Measurements from ENCODE around the gene ZFP1.
"Not testable (repeated sequence)": the region's sequence is repeated elsewhere in the genome, so short reads cannot be mapped to it uniquely, and the experiment has no call there.

Gene ZFP1

GRCh38 chr16:75160386-75160785 is 12.1 kb downstream of the ZFP1 start:
- no peak for DNase-seq

- DNase-seq: no peak
Observed at GRCh38 chr16:75169899-75170405, 21.6 kb downstream of the ZFP1 start.

GRCh38 chr16:75172578-75172977 is 24.3 kb downstream of the ZFP1 start:
- no peak for DNase-seq

GRCh38 chr16:75175074-75175473 is 26.8 kb downstream of the ZFP1 start:
- no peak for DNase-seq

DNA sequence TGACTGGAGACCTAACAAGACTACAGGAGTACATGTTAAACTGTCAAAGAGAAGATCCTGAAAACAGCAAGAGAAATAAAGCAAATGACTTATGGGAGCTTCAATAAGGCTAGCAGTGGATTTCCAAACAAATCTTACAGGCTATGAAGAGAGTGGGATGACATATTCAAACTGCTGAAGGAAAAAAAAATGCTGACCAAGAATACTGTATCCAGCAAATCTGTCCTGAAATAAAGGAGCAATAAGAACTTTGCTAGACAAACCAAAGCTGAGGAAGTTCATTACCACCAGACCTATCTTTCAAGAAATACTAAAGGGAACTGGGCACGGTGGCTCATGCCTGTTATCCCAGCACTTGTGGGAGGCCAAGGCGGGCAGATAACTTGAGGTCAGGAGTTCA is 28.6 kb downstream of the ZFP1 start:
- no peak for DNase-seq

- no peak for DNase-seq
Observed at GRCh38 chr16:75179208-75179607, 30.9 kb downstream of the ZFP1 start.

DNA sequence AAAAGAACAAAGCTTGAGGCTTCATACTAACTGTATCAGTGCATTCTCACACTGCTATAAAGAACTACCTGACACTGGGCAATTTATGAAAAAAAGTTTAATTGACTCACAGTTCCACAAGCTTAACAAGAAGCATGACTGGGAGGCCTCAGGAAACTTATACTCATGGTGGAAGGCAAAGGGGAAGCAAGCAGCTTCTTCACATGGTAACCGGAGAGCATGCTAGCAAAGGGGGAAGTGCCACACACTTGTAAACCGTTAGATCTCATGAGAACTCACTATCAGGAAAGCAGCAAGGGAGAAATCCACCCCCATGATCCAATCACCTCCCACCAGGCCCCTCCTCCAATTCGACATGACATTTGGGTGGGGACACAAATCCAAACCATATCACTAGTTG is 33.3 kb downstream of the ZFP1 start:
- DNase-seq: no peak

GRCh38 chr16:75188832-75189477 is 40.6 kb downstream of the ZFP1 start:
- DNase-seq: no peak

DNA sequence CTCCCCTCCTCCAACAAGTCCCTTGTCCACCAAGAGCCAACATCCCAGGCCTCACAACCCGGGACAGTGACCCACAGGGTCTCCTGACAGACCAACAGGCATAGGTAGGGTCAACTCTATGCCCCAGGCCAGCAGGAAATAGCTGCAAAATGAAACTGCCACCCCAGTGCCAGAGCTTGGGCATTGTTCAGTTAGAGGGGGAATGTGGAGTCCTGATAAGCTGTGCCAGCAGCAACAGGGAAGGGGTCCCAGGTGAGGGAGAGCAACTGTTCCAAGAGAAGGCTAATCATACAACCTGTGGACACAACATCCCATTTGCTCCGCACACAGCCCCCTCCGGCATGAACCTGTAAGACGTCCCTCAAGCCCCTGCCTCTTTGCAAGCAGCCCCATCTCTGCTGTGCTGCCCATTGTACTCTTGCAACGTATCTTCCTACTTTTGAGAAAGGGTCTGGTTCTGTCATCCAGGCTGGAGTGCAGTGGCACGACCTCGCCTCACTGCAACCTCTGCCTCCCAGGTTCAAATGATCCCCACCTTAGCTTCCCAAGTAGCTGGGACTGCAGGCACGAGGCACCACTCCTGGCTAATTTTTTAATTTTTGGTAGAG is 41.4 kb downstream of the ZFP1 start:
- no peak for DNase-seq

GRCh38 chr16:75192606-75193264 is 44.4 kb downstream of the ZFP1 start:
- DNase-seq: no peak

GRCh38 chr16:75193265-75193650 is 44.9 kb downstream of the ZFP1 start:
- no peak for DNase-seq

- no peak for DNase-seq
Observed at GRCh38 chr16:75193730-75194444, 45.6 kb downstream of the ZFP1 start.

- DNase-seq: no peak
Observed at GRCh38 chr16:75195811-75196790, 47.8 kb downstream of the ZFP1 start.

DNA sequence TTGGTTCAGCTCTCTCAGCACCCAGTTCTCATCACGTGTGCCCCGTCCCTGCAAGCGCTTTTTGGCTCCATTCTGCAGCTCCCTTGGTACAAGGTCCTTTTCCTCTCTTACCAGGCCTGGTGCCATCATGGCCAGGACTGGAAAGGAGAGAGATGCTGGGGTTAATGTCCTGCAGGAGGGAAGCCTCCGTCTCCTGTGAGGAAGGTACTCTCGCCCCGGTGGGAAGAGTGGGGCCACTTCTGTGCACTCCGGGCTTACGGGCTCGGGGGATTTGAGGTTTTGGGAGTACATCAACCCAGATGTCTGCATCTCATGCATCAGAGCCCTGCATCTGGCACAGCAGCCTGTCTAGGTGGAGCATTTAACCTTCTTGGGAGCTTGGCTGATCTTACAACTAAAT is 48.5 kb downstream of the ZFP1 start:
- DNase-seq: no peak

- no peak for DNase-seq
Observed at GRCh38 chr16:75197522-75198134, 49.3 kb downstream of the ZFP1 start.

DNA sequence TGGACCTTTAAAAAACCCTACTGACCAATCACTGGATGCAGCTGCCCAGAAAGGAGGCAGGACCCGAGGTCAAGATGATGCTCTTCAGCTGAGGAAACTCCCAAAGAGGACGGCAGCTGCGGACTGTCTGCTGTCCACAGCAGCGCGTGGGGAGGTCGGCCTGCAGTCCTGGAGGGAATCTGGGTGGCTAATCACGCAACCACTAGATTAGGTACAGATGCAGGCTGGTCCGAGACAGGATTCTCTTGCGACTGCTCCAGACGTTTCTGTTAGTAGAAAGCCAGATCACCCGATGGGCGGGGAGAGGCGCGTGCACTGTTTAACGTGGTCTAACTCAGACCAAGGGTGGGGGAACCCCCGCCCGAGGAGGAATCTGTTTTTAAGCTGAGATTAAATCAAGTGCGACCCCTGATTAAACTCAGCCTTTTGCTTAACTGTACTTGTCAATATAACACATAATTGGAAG is 49.8 kb downstream of the ZFP1 start:
- no peak for DNase-seq

DNA sequence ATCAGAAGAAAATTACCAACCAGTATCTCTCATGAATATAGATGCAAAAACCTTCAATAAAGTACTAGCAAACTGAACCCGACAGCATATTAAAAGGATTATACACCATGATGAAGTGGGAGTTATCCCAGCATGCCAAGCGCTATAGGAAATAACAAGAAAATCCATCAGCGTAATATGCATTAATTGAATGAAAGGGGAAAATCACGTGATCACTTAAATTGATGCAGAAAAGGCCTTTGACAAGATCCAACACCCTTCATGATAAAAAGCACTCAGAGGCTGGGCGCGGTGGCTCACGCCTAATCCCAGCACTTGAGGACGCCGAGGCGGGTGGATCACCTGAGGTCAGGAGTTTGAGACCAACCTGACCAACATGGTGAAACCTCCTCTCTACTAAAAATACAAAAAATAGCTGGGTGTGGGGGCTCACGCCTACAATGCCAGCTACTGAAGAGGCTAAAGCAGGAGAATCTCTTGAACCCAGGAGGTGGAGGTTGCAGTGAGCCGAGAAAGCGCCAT is 53.8 kb downstream of the ZFP1 start:
- DNase-seq: no peak

DNA sequence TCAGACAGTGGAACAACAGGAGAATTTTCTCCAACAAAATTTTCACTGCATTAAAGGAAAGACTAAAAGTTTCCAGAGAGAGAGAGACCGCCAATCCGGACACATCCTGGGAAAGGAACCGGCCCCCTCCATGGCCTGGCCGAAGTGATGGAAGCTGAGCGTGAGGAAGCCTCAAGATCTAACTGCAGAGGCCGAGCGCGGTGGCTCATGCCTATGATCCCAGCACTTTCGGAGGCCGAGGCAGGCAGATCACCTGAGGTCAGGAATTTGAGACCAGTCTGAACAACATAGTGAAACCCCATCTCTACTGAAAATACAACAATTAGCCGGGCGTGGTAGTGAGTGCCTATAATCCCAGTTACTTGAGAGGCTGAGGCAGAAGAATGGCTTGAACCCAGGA is 54.8 kb downstream of the ZFP1 start:
- DNase-seq: no peak

DNA sequence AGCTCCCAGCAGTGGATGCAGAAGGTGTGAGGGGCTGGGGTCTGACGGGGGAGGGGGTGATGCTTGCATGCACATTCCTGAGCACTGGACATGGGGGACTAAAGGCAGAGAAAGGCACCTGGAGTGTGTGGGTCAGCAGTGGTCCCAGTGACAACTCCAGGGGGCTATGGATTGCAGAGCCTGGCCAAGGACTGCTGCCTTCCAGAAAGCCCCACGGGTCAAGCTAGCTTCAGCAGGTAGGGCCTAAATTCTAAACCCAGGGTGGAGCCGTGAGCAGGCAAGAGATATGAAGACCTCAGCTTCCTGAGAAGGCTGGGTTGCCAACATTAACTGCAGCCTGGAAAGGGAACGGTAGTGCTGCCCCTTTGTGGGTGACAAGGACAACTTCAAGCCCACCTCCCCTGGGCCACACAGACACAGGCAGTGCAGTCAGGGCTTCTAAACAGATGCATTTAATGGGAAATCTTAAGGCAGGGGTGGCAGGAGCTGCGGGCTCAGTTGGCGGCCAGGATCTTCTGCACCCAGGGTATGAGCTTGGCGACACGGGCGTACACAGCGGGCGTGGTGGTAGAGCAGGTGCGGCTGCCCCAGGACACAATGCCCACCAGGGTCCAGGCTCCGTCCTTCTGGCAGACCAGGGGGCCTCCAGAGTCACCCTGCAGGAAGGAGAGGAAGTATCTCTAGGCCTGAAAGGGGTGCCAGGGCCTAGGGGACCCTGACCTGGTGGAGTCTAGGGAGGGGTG is 55.5 kb downstream of the ZFP1 start:
- DNase-seq: no peak

GRCh38 chr16:75204410-75204758 is 56.1 kb downstream of the ZFP1 start:
- DNase-seq: no peak

- DNase-seq: not testable (repeated sequence)
Observed at GRCh38 chr16:75204905-75205304, 56.6 kb downstream of the ZFP1 start.

Data from T-helper 9 cell (primary cell).